Measurements from ENCODE around the gene OPRL1.
A peak's percentile ranks its signal among the peaks of the same experiment; 100 is the strongest.

Gene OPRL1

DNA sequence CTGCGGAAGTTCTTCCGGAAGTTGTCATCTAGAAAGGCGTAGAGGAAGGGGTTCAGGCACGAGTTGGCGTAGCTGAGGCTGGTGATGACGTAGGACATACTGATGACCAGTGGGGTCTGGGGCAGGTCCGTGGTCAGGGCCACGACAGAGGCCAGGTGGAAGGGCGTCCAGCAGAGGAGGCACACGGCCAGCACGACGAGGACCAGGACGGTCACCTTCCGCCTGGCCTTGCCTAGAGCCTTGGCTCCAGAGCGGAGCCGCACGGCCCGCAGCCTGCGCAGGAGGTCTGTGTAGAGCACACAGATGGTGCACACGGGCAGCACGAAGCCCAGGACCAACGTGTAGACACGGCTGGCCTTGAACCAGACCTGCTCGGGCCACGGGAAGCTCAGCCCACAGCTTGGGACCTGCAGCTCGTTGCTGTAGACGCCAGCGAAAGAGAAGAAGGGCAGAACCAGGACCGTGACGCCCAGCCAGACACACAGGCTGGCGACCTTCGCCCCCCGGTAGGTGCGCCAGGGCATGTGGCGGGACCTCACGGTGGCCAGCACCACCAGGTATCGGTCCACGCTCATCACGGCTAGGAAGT is 26.1 kb downstream of the OPRL1 start:
- Histone ChIP-seq H3K9ac (no peak overlapping the region), H4K20me1 (peaks cover 16% of the 10 kb centered on the region; the same call in 1 of the 2 replicates), H3K4me2 (no peak overlapping the region), H3K4me3 (no peak overlapping the region), H3K27ac (no peak overlapping the region), H3K4me1 (peaks cover 63% of the 10 kb centered on the region), H3K9me3 (no peaks in the 10 kb centered on the region), H3K36me3 (no peaks in the 10 kb centered on the region), H3K27me3 (peaks cover 33% of the 10 kb centered on the region)
- no peak for TF ChIP-seq Cebpa-rat (IDR thresholded peaks at IDR 0.05)

- Histone ChIP-seq H3K36me3 (no peaks in the 10 kb centered on the region), H3K9me3 (no peaks in the 10 kb centered on the region), H3K27me3 (peaks cover 27% of the 10 kb centered on the region), H4K20me1 (peaks cover 11% of the 10 kb centered on the region; the same call in 1 of the 2 replicates), H3K27ac (no peak overlapping the region), H3K4me1 (peaks cover 63% of the 10 kb centered on the region), H3K4me2 (no peak overlapping the region), H3K4me3 (no peak overlapping the region), H3K9ac (no peak overlapping the region)
- TF ChIP-seq Cebpa-rat (IDR thresholded peaks at IDR 0.05): no peak
These were observed 26.6 kb downstream of the OPRL1 start for GRCh38 chr20:64106435-64106961.

- no peaks in the 10 kb centered on the region for H3K36me3 ChIP-seq
- 0 out of 2 replicates have a peak, but pooled peaks cover 8% of the 10 kb centered on the region for H4K20me1 ChIP-seq
- 0 out of 2 replicates have a peak within 1 kb of the TSS, but pooled peaks have one; percentile 10 for H3K27ac ChIP-seq
- H3K4me3 ChIP-seq: no peak within 1 kb of the TSS
- H3K4me1 ChIP-seq: peaks cover 65% of the 10 kb centered on the region
- peak within 1 kb of the TSS; percentile 76 for H3K4me2 ChIP-seq
- no peaks in the 10 kb centered on the region for H3K9me3 ChIP-seq
- TF ChIP-seq Cebpa-rat (IDR thresholded peaks at IDR 0.05): no peak
- H3K27me3 ChIP-seq: peaks cover 21% of the 10 kb centered on the region
- H3K9ac ChIP-seq: 0 out of 2 replicates have a peak within 1 kb of the TSS, but pooled peaks have one; percentile 1
These were observed 27.3 kb downstream of the OPRL1 start, which contains the start of gene NPBWR2 for GRCh38 chr20:64106981-64107735. Gene NPBWR2, minus strand, starts transcription at chr20:64107565. Its CDS starts 734 bp downstream, at chr20:64106831.

- Histone ChIP-seq H3K4me1 (peaks cover 69% of the 10 kb centered on the region), H4K20me1 (0 out of 2 replicates have a peak, but pooled peaks cover 8% of the 10 kb centered on the region), H3K27ac (0 out of 2 replicates have a peak overlapping the region, but pooled peaks have one; percentile 10), H3K9ac (0 out of 2 replicates have a peak overlapping the region, but pooled peaks have one; percentile 1), H3K4me2 (peak overlapping the region; percentile 76), H3K9me3 (no peaks in the 10 kb centered on the region), H3K4me3 (no peak overlapping the region), H3K36me3 (no peaks in the 10 kb centered on the region), H3K27me3 (peaks cover 13% of the 10 kb centered on the region)
- no peak for TF ChIP-seq Cebpa-rat (IDR thresholded peaks at IDR 0.05)
These were observed 28.0 kb downstream of the OPRL1 start for GRCh38 chr20:64107736-64108457.

DNA sequence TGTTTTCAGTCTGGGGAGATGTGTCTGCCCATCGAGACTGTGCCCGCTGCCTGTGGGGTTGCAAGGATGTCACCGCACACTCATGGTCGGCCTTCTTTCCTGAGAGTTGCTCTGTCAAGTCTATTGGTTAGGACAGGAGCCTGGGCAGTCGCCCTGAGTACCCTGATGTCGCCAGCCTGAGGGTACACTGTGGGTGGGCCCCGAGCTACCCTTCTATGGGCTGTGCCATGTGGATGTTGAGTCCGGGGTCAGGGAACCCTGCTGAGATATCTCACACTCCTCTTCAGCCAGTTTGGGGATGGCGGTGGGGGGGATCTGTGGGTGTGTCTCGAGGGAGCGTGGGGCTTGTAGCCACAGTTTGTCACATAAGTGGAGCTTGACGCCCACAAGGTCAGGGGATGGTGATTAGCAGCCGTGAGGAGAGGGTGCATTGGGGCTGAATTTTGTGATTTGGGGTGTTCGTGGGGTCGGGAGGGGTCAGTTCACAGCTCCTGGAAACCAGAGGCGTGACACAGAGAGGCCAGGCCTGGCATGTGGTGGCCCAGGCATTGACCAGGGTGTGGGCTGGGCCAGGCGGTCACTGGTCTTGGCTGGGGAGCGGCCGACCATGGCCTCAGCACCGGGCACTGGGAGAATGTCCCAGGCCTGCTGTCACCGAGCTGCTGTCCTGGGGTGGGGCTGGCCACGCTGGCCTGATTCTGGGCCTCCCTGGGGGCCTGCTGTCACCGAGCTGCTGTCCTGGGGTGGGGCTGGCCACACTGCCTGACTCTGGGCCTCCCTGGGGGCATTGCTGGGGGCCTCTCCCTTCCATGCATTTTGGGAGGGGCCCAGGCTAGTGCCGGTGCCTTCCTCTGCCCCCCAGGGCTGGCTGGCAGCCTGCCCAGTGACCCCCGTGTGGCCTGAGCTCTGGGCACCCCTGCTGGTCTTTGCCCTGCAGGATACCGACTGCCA is 29.1 kb downstream of the OPRL1 start:
- H3K27me3 ChIP-seq: peaks cover 2% of the 10 kb centered on the region; the same call in 1 of the 2 replicates
- H3K27ac ChIP-seq: 0 out of 2 replicates have a peak overlapping the region, but pooled peaks have one; percentile 30
- peak overlapping the region; percentile 76 for H3K4me2 ChIP-seq
- no peak for TF ChIP-seq Cebpa-rat (IDR thresholded peaks at IDR 0.05)
- H3K36me3 ChIP-seq: no peaks in the 10 kb centered on the region
- H4K20me1 ChIP-seq: no peaks in the 10 kb centered on the region
- no peak overlapping the region for H3K4me3 ChIP-seq
- no peaks in the 10 kb centered on the region for H3K9me3 ChIP-seq
- peaks cover 74% of the 10 kb centered on the region for H3K4me1 ChIP-seq
- H3K9ac ChIP-seq: no peak overlapping the region

DNA sequence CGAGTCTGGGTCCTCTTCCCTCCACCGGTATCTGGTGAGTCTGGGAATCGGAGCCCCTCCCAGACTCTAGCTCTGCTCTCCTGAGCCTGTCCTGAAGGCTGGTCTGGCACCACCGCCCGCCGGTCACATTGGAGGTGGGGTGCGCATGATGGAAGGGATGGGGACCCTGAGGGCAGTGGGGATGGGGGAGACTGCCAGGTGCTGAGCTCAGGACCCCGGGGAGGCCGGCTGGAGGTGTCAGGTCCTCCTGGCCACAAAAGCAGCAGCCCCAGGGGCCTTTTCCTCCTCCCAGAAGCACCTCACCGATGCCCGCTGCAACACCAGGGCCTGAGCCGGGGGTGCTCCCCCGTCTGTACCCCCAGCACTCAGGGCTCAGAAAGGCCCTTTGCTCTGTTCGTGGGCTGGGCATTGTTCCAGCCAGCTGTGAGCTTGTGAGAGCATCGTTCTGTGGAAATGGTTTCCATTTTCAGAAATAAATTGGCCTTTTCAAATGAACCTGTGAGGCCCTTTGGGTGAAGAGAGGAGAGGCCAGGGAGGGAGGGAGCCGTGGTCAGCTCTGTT is 30.0 kb downstream of the OPRL1 start:
- Histone ChIP-seq H3K36me3 (no peaks in the 10 kb centered on the region), H3K27me3 (no peaks in the 10 kb centered on the region), H3K4me3 (no peak overlapping the region), H4K20me1 (no peaks in the 10 kb centered on the region), H3K9ac (no peak overlapping the region), H3K4me2 (peak overlapping the region; percentile 76), H3K4me1 (peaks cover 74% of the 10 kb centered on the region), H3K9me3 (no peaks in the 10 kb centered on the region), H3K27ac (no peak overlapping the region)
- TF ChIP-seq Cebpa-rat (IDR thresholded peaks at IDR 0.05): no peak

GRCh38 chr20:64110411-64111068 is 30.7 kb downstream of the OPRL1 start:
- H3K36me3 ChIP-seq: no peaks in the 10 kb centered on the region
- no peak overlapping the region for H3K9ac ChIP-seq
- TF ChIP-seq Cebpa-rat (IDR thresholded peaks at IDR 0.05): no peak
- H3K4me2 ChIP-seq: peak overlapping the region; percentile 76
- H3K27me3 ChIP-seq: no peaks in the 10 kb centered on the region
- no peak overlapping the region for H3K27ac ChIP-seq
- peaks cover 74% of the 10 kb centered on the region for H3K4me1 ChIP-seq
- no peaks in the 10 kb centered on the region for H4K20me1 ChIP-seq
- H3K4me3 ChIP-seq: no peak overlapping the region
- no peaks in the 10 kb centered on the region for H3K9me3 ChIP-seq
